GM12865 (cell line): ENCODE results near the gene MRFAP1L1.
"Not testable (repeated sequence)": the region's sequence is repeated elsewhere in the genome, so short reads cannot be mapped to it uniquely, and the experiment has no call there.

Experiments
- DNase-seq: peaks from one replicate; pipeline ENCODE4 v3.0.0; 2010; ENCODE audit warnings: low read depth
- H3K4me3 ChIP-seq: 2 replicates; pipeline ENCODE4 v1.5.1; 2011; ENCODE audit warnings: mild to moderate bottlenecking, low read depth, low read length, control low read depth
- CTCF ChIP-seq: IDR thresholded peaks from 2 replicates; pipeline ENCODE4 v1.5.1; 2011; ENCODE audit warnings: low read length, control low read depth, low read depth, inconsistent platforms; ENCODE audit not compliant: insufficient read depth; ENCODE audit errors: missing control alignments

The MRFAP1L1 gene

GRCh38 chr4:6727943-6728250, 18.2 kb upstream of the MRFAP1L1 start:
- no peak for DNase-seq
- TF ChIP-seq CTCF = no peak
- H3K4me3 ChIP-seq = no peak overlapping the region

- no peak overlapping the region for H3K4me3 ChIP-seq
- DNase-seq = no peak
- TF ChIP-seq CTCF = no peak
These were observed 17.6 kb upstream of the MRFAP1L1 start for GRCh38 chr4:6727081-6727942.

GRCh38 chr4:6725427-6725961, 15.8 kb upstream of the MRFAP1L1 start:
- DNase-seq, H3K4me3 ChIP-seq: not testable (repeated sequence)

- TF ChIP-seq CTCF = no peak
- no peak for DNase-seq
- H3K4me3 ChIP-seq = no peak overlapping the region
These were observed 14.9 kb upstream of the MRFAP1L1 start for GRCh38 chr4:6724421-6725111.

GRCh38 chr4:6723851-6724250, 14.2 kb upstream of the MRFAP1L1 start:
- DNase-seq = no peak
- no peak overlapping the region for H3K4me3 ChIP-seq
- TF ChIP-seq CTCF = no peak

GRCh38 chr4:6722891-6723290, 13.2 kb upstream of the MRFAP1L1 start:
- TF ChIP-seq CTCF = no peak
- DNase-seq = no peak

GRCh38 chr4:6721121-6721520, 11.5 kb upstream of the MRFAP1L1 start:
- H3K4me3 ChIP-seq = no peak overlapping the region
- DNase-seq = no peak
- no peak for TF ChIP-seq CTCF

More at GRCh38 chr4:6722891-6723290, 13.2 kb upstream of the MRFAP1L1 start:
- H3K4me3 ChIP-seq = no peak overlapping the region
